Measurements from ENCODE around the gene TCHP.

Gene TCHP

DNA sequence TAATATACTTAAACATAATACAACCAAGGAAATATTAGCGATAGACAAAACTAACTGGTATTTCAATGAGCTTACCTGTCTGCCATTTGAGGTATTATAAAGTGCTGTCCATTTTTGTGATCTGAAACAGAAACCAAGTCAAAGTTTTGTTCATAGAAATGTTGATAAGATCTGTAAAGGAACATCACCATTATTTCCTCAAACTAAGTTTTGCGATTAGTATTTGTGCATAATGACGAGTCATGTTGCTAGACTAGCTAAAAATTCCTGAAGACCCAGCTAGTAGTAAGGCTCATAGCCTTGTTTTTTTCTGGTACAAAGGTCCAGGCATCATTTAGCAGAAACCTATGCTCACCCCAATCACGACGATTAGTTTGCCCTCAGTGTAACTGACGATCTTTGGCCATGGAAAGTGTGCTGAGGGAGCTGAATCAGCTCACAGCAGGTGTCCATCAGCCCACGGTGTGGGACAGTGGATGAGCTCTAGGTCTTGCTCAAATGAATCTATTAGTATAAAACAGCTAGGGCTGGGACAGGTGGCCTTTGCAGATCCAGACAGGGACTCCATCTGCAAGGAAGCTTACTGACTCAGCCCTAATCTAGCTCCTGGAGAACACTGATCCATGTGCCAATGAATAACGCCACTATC, 67.4 kb downstream of the TCHP start:
- DNase-seq, result no peak

All from NCI-H146 (cell line).